Right atrium auricular region (tissue), 2 donors: ENCODE data around the gene RNF146. TPM values are rescaled to one million over a fixed set of nuclear protein-coding genes. Genes with fewer than 3 reads are reported as not detected.
"Not testable (repeated sequence)": the region's sequence is repeated elsewhere in the genome, so short reads cannot be mapped to it uniquely, and the experiment has no call there.

Experiments used
- DNase-seq: peaks from one replicate; pipeline ENCODE4 v3.0.0-alpha.2; 2019; ENCODE audit warnings: low spot score
- H3K27ac ChIP-seq, 2 donors: fragments of 200-600 bp; sonication (generic); 1 replicate in 1 of 2; 2 replicates in 1 of 2; pipeline ENCODE4 v1.5.1; 2016 to 2019
- H3K27me3 ChIP-seq, 2 donors: fragments of 200-600 bp; sonication (generic); one replicate each; pipeline versions ENCODE4 v1.5.1 to v1.6.0; 2017 to 2019
- H3K36me3 ChIP-seq: fragments of 200-600 bp; sonication (generic); one replicate; pipeline ENCODE4 v1.5.1; 2016
- H3K4me1 ChIP-seq, 2 donors: fragments of 200-600 bp; sonication (generic); one replicate each; pipeline versions ENCODE4 v1.5.1 to v1.6.0; 2017 to 2019
- H3K4me3 ChIP-seq, 2 donors: fragments of 200-600 bp; sonication (generic); 1 replicate in 1 of 2; 2 replicates in 1 of 2; pipeline ENCODE4 v1.5.1; 2017 to 2019; ENCODE audit warnings: mild to moderate bottlenecking in 1 of 2, moderate library complexity in 1 of 2
- H3K9me3 ChIP-seq, 2 donors: fragments of 200-600 bp; sonication (generic); one replicate each; pipeline ENCODE4 v1.5.1; 2019
- CTCF ChIP-seq, 2 donors: fragments of 200-600 bp; sonication (generic); IDR thresholded peaks; one replicate each; pipeline ENCODE4 v1.5.1; 2019; ENCODE audit warnings: antibody characterized with exemption in 2 of 2
- total RNA-seq, 2 donors: library from RNA; depleted of rRNA; stranded (reverse); fragments of >200 nt; gene quantifications; one replicate each; pipeline ENCODE4 v1.1.0, GENCODE V29; 2016

RNF146 gene
- total RNA-seq, 2 donors from 2014 or later = 41.3 to 44.8 TPM

GRCh38 chr6:127305741-127306140, 39.1 kb downstream of the RNF146 start:
- H3K4me3 ChIP-seq = no peak overlapping the region
- H3K27me3 ChIP-seq = no peaks in the 10 kb centered on the region
- no peak for TF ChIP-seq CTCF (IDR thresholded peaks at IDR 0.05)
- H3K27ac ChIP-seq = no peak overlapping the region
- H3K36me3 ChIP-seq = no peaks in the 10 kb centered on the region
- peaks cover 0 to 12% of the 10 kb centered on the region in 2 donors for H3K4me1 ChIP-seq
- no peak for DNase-seq
- peaks cover 0 to 8% of the 10 kb centered on the region in 2 donors for H3K9me3 ChIP-seq

- no peak for TF ChIP-seq CTCF (IDR thresholded peaks at IDR 0.05)
- Histone ChIP-seq H3K4me3 (no peak overlapping the region), H3K27me3 (no peaks in the 10 kb centered on the region), H3K4me1 (no peaks in the 10 kb centered on the region), H3K9me3 (no peaks in the 10 kb centered on the region), H3K36me3 (peaks cover 10% of the 10 kb centered on the region), H3K27ac (no peak overlapping the region)
- DNase-seq = no peak
Observed at GRCh38 chr6:127317388-127318128, 50.9 kb downstream of the RNF146 start.

DNA sequence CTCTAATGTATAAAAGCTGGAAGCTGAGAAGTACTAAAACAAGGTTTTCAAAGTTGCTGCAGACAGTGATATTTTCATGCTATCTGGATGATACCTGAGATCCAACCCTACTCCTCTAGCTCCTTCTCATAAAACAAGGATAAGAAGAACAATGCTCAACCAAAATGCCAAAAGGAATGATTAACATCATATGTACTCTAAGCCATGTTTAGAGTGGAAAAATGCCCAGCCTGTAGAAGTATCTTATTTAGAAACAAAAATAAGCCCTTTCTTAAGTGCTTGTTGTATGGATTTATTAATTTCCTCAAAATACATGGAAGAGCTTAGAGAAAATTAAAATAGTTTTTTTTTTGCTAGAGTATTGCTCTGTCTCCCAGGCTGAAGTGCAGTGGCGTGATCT, 53.0 kb downstream of the RNF146 start:
- no peak for DNase-seq
- Histone ChIP-seq H3K4me3 (no peak overlapping the region), H3K27ac (no peak overlapping the region), H3K36me3 (no peaks in the 10 kb centered on the region), H3K9me3 (no peaks in the 10 kb centered on the region), H3K4me1 (no peaks in the 10 kb centered on the region), H3K27me3 (no peaks in the 10 kb centered on the region)
- no peak for TF ChIP-seq CTCF (IDR thresholded peaks at IDR 0.05)

DNA sequence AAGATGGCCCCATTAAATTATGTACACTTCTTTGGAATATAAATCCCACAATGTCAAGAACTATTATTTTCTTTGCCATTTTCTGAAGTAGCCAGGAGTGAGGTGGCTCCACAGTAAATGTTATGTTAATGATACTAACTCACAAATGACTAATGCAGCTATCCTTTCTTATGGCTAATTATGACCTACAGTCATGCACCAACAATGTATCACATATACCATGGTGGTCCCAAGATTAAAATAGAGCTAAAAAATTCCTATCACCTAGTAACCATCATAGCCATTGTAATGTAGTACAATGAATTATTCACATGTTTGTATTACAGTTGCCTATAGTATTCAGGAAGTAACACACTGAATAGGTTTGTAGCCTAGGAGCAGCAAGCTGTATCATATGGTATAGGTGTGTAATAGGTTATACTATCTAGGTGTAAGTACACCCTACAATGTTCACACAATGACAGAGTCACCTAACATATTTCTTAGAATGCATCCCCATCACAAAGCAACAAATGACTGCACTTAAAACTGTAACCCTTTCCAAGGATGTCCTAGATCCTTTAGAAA, 61.5 kb downstream of the RNF146 start:
- no peak for TF ChIP-seq CTCF (IDR thresholded peaks at IDR 0.05)
- Histone ChIP-seq H3K9me3 (no peaks in the 10 kb centered on the region), H3K4me3 (no peak overlapping the region), H3K27me3 (no peaks in the 10 kb centered on the region), H3K36me3 (peaks cover 8% of the 10 kb centered on the region), H3K27ac (no peak overlapping the region), H3K4me1 (no peaks in the 10 kb centered on the region)
- DNase-seq = no peak

- not testable (repeated sequence) for H3K4me3 ChIP-seq, H3K4me1 ChIP-seq, H3K27ac ChIP-seq, H3K27me3 ChIP-seq, H3K9me3 ChIP-seq, DNase-seq, H3K36me3 ChIP-seq
Observed at GRCh38 chr6:127331256-127331655, 64.6 kb downstream of the RNF146 start.

- Histone ChIP-seq H3K4me3 (no peak overlapping the region), H3K9me3 (no peaks in the 10 kb centered on the region), H3K4me1 (no peaks in the 10 kb centered on the region), H3K27me3 (no peaks in the 10 kb centered on the region), H3K36me3 (no peaks in the 10 kb centered on the region), H3K27ac (no peak overlapping the region)
- no peak for DNase-seq
- TF ChIP-seq CTCF (IDR thresholded peaks at IDR 0.05) = no peak
Observed at GRCh38 chr6:127332383-127332961, 65.8 kb downstream of the RNF146 start.

Other genes with a start within 250 kb of the RNF146 start
- under 1 TPM in 1 of 2 donors, not detected in 1; 0.75 TPM for gene RSPO3, start 148.2 kb upstream of the RNF146 start, total RNA-seq
- 10 to 100 TPM; 29.8 to 37.3 TPM for gene ECHDC1, start 76.7 kb downstream of the RNF146 start, total RNA-seq
- 1 to 10 TPM; 1.5 to 1.8 TPM for gene KIAA0408, start 192.5 kb downstream of the RNF146 start, total RNA-seq